Fibroblast of lung (primary cell): Measurements from ENCODE around the gene SOHLH2. TPM values are rescaled to one million over a fixed set of nuclear protein-coding genes. Genes with fewer than 3 reads are reported as not detected.

Experiments used
- DNase-seq, 2 donors: peaks; one replicate each; pipeline versions ENCODE4 v3.0.0 to v3.0.0-alpha.2; 2010; ENCODE audit warnings: low read depth in 2 of 2
- H2AFZ ChIP-seq: 2 replicates; pipeline ENCODE4 v1.5.1; 2012; ENCODE audit warnings: low read length, control low read depth, inconsistent platforms
- H3K27ac ChIP-seq: 2 replicates; pipeline ENCODE4 v1.5.1; 2011; ENCODE audit warnings: low read length, control low read depth; ENCODE audit not compliant: insufficient read depth
- H3K27me3 ChIP-seq: 2 replicates; pipeline ENCODE4 v1.5.1; 2011; ENCODE audit warnings: mild to moderate bottlenecking, low read length; ENCODE audit not compliant: control insufficient read depth, insufficient read depth
- H3K36me3 ChIP-seq: 2 replicates; pipeline ENCODE4 v1.5.1; 2011; ENCODE audit warnings: low read length; ENCODE audit not compliant: control insufficient read depth, insufficient read depth
- H3K4me1 ChIP-seq: 2 replicates; pipeline ENCODE4 v1.5.1; 2011; ENCODE audit warnings: low read length; ENCODE audit not compliant: control insufficient read depth, insufficient read depth; ENCODE audit errors: extremely low read depth
- H3K4me2 ChIP-seq: 2 replicates; pipeline ENCODE4 v1.5.1; 2011; ENCODE audit warnings: low read length, control low read depth; ENCODE audit not compliant: insufficient read depth; ENCODE audit errors: extremely low read depth
- H3K4me3 ChIP-seq, 4 experiments: fragments of 200-600 bp in 1 of 4; sonication (generic) in 1 of 4; replicated peaks in 1 of 4; 2 replicates each; pipeline ENCODE4 v1.5.1; 2011 to 2016; ENCODE audit warnings: low read length in 4 of 4, low read depth in 3 of 4, mild to moderate bottlenecking in 3 of 4, control low read depth in 2 of 4, inconsistent platforms in 1 of 4, mixed read lengths in 1 of 4; ENCODE audit not compliant: insufficient read depth in 1 of 4; ENCODE audit errors: control extremely low read depth in 1 of 4
- H3K79me2 ChIP-seq: 2 replicates; pipeline ENCODE4 v1.5.1; 2012; ENCODE audit warnings: mild to moderate bottlenecking, low read length, inconsistent platforms; ENCODE audit not compliant: control insufficient read depth, insufficient read depth
- H3K9ac ChIP-seq: 2 replicates; pipeline ENCODE4 v1.5.1; 2011; ENCODE audit warnings: mild to moderate bottlenecking, low read length, control low read depth; ENCODE audit not compliant: insufficient read depth
- H3K9me3 ChIP-seq: 2 replicates; pipeline ENCODE4 v1.5.1; 2012; ENCODE audit warnings: low read depth, low read length; ENCODE audit not compliant: control insufficient read depth, insufficient read depth
- H4K20me1 ChIP-seq: 2 replicates; pipeline ENCODE4 v1.5.1; 2011; ENCODE audit warnings: low read length; ENCODE audit not compliant: control insufficient read depth, insufficient read depth; ENCODE audit errors: extremely low read depth
- EZH2 ChIP-seq: IDR thresholded peaks from 2 replicates; pipeline ENCODE4 v1.5.1; 2012; ENCODE audit warnings: low read length, control low read depth, mild to moderate bottlenecking; ENCODE audit errors: missing control alignments
- polyA plus RNA-seq, 2 donors: library from polyadenylated mRNA; depleted of rRNA in 1 of 2; stranded (reverse) in 1 of 2; unstranded in 1 of 2; fragments of >200 nt; gene quantifications; 2 replicates each; pipeline ENCODE4 v1.2.1, GENCODE V29; 2011 to 2012; ENCODE audit warnings: missing spikeins in 1 of 2
- total RNA-seq: library from RNA; depleted of rRNA; stranded (reverse); fragments of >200 nt; gene quantifications from 2 replicates; pipeline ENCODE4 v1.2.1, GENCODE V29; 2014
- TF ChIP-seq, protein P1 (sequence below), 2 donors: IDR thresholded peaks in 1 of 2; conservative IDR thresholded peaks in 1 of 2; 1 replicate in 1 of 2; 2 replicates in 1 of 2; pipeline ENCODE4 v1.5.1; 2011 to 2012; ENCODE audit warnings: low read length in 2 of 2, control low read depth in 1 of 2, inconsistent platforms in 1 of 2, low read depth in 1 of 2, mild to moderate bottlenecking in 1 of 2

SOHLH2 gene
- total and polyA plus RNA-seq, 2 donors (not counting 1 experiment from before 2014, with no cell fraction given): 0.34 to 1.8 TPM

DNA sequence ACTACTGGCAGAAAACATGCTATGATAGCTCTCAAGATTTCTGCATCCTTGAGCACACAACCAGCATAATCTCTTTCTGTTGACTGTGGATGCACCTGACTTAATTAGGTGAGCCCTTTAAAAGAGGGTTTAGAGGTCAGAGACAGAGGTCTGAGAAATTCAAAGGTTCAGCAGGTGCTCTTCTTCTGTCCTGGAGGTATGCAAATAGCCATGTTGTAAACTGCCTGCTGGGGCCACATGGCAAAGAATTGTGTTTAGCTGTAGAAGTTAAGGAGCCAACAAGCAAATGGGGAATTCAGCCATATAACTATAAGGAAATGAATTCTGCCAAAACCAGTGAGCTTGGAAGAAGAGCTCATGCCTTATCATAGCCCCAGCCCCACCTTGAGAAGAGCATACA lies 71.6 kb downstream of the SOHLH2 start:
- Histone ChIP-seq H3K79me2 (no peaks in the 10 kb centered on the region), H3K4me2 (no peak overlapping the region), H3K9ac (no peak overlapping the region), H4K20me1 (no peaks in the 10 kb centered on the region), H3K4me3 (no peak overlapping the region), H2AFZ (no peak overlapping the region), H3K27ac (no peak overlapping the region), H3K4me1 (no peaks in the 10 kb centered on the region), H3K9me3 (no peaks in the 10 kb centered on the region), H3K36me3 (no peaks in the 10 kb centered on the region), H3K27me3 (no peaks in the 10 kb centered on the region)
- DNase-seq: no peak
- TF ChIP-seq EZH2: no peak
- TF ChIP-seq, protein P1, sequence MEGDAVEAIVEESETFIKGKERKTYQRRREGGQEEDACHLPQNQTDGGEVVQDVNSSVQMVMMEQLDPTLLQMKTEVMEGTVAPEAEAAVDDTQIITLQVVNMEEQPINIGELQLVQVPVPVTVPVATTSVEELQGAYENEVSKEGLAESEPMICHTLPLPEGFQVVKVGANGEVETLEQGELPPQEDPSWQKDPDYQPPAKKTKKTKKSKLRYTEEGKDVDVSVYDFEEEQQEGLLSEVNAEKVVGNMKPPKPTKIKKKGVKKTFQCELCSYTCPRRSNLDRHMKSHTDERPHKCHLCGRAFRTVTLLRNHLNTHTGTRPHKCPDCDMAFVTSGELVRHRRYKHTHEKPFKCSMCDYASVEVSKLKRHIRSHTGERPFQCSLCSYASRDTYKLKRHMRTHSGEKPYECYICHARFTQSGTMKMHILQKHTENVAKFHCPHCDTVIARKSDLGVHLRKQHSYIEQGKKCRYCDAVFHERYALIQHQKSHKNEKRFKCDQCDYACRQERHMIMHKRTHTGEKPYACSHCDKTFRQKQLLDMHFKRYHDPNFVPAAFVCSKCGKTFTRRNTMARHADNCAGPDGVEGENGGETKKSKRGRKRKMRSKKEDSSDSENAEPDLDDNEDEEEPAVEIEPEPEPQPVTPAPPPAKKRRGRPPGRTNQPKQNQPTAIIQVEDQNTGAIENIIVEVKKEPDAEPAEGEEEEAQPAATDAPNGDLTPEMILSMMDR (conservative IDR thresholded peaks at IDR 0.05 in 1 of 2, IDR thresholded peaks at IDR 0.05 in 1 of 2; ENCODE audit: low read depth in 1 of 2, low read length in 2 of 2): no peak

DNA sequence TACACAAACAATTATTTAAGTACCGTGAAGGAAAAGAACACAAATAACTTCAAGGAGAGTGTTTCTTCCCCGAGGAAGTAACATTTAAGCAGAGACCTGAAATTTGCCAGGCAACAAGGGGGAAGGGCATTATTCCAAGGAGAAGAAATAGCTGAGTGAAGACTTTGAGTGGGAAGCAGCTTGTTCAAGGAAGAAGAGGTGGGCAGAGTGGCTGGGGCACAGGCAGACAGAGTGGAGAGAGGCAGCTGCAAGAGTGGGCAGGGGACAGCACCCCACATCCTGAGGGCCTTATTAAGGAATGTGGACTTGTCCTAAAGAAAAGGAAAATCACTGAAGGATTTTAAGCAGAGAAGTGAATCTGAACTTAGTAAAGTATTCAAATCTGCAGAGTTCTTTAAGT lies 78.5 kb downstream of the SOHLH2 start:
- Histone ChIP-seq H3K36me3 (no peaks in the 10 kb centered on the region), H3K4me2 (no peak overlapping the region), H4K20me1 (no peaks in the 10 kb centered on the region), H3K4me1 (no peaks in the 10 kb centered on the region), H3K4me3 (no peak overlapping the region), H3K27me3 (peaks cover 7% of the 10 kb centered on the region), H3K9me3 (no peaks in the 10 kb centered on the region), H3K27ac (no peak overlapping the region), H2AFZ (no peak overlapping the region), H3K9ac (no peak overlapping the region), H3K79me2 (no peaks in the 10 kb centered on the region)
- TF ChIP-seq EZH2: no peak
- TF ChIP-seq, protein P1 (conservative IDR thresholded peaks at IDR 0.05 in 1 of 2, IDR thresholded peaks at IDR 0.05 in 1 of 2; ENCODE audit: low read depth in 1 of 2, low read length in 2 of 2): no peak
- DNase-seq: no peak

DNA sequence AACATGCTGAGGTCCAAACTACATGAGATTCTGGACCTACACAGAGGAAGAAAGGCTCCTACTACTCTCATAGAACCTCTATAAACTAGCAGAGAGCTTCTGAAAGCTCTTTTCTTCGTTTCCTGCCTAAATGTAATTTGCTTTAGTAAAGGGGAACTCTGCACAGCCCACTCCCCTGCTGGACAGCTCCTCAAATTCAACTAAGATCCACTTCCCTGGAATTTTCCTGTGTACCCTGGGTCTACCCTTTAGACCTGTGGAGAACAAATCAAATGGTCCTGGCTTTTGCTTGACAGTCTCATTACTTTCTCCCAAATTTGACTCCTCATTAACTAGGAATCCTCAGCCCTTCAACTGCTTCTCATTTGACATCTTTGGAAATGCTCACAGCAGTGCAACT lies 79.7 kb downstream of the SOHLH2 start:
- Histone ChIP-seq H3K9ac (no peak overlapping the region), H3K27ac (no peak overlapping the region), H3K36me3 (no peaks in the 10 kb centered on the region), H4K20me1 (no peaks in the 10 kb centered on the region), H3K4me2 (no peak overlapping the region), H3K4me3 (no peak overlapping the region), H3K4me1 (no peaks in the 10 kb centered on the region), H2AFZ (no peak overlapping the region), H3K79me2 (no peaks in the 10 kb centered on the region), H3K27me3 (peaks cover 9% of the 10 kb centered on the region), H3K9me3 (no peaks in the 10 kb centered on the region)
- DNase-seq: no peak
- TF ChIP-seq, protein P1 (conservative IDR thresholded peaks at IDR 0.05 in 1 of 2, IDR thresholded peaks at IDR 0.05 in 1 of 2; ENCODE audit: low read depth in 1 of 2, low read length in 2 of 2): no peak
- no peak for TF ChIP-seq EZH2
